Measurements from ENCODE around the gene NAXE.
"Not testable (repeated sequence)": the region's sequence is repeated elsewhere in the genome, so short reads cannot be mapped to it uniquely, and the experiment has no call there.

NAXE gene

DNA sequence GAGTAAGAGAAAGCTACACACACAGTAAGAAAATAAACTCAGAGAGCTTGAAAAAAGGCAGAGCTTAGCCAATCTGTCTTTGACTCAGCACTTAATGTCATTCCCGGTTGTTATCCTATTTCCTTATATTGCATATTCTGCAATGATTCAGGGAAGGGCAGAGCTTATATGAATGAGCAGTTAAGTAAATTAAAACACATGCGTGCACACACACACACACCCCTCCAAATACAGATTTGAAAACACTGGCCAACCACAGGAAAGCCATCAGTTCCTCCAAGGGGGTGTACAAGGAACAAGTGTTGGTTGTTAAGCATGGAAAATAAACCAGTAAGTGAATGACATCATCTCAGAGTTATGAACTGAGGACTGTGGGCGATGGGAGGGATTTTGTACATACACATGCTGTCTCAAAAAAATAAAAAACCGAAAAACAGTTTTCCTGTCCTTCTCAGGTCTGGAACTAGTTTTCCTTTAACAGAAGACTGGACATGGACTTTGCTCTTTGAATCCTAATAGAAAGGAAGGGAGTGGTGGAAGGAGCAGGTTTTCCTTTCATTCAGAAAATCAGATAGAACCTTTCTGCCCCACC is 20.2 kb upstream of the NAXE start:
- DNase-seq: no peak

DNA sequence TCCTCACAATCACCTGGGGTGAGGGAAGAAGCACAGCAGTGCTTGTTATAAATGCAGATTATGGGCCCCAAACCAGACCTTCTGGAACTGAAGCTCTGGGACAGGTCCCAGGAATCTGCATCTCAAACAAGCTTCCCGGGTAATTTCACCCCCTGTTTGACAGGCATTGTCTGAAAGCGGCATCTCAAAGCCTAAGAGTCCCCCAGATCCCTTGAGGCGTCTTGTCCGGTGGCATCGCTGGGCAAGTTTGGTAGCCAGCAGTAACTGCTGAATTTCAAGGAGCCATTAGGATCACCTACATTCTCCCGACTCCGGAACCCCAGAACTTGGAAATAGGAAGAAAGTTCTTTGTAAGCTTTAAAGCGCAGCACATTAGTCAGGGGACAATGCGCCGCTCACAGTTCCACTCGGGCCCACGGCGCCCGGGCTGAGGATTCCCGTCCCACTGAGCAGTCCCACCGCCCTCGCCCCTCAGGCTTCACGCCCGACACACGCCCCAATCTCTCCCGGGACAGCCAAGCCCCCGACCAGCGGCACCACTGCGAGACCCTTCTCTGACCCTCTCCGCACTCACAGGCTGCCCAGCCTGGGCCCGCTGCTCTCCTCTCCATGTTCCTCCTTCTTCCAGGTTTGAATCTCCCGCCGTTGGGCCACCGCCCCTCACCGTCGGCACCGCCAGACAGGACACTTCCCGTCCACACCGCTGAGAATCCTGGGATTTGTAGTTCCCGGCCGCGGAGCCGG is 19.5 kb upstream of the NAXE start, which contains the start of gene IQGAP3:
Gene IQGAP3, minus strand, starts transcription at position 647 of the 744 bp plus-strand sequence. Its CDS starts 36 bp downstream, at position 611.
- peak; percentile 64 to 76 for DNase-seq

DNA sequence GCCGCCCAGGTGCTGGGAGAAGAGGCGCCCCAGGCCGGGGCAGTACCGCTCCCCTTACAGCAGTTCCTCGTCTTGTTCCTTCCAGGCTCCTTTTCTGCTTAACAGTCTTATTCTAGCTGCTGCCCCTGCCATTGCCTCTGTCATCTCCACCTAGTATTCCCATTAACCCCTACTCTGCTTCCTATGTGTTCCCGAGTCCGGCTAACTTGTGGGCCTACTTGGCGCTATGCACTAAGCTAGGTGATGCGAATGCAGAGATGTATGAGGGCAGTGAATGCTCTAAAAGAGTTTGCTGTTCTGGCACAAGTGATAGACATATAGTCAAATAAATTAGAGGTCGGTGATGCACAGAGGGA is 18.9 kb upstream of the NAXE start:
- no peak for DNase-seq

DNA sequence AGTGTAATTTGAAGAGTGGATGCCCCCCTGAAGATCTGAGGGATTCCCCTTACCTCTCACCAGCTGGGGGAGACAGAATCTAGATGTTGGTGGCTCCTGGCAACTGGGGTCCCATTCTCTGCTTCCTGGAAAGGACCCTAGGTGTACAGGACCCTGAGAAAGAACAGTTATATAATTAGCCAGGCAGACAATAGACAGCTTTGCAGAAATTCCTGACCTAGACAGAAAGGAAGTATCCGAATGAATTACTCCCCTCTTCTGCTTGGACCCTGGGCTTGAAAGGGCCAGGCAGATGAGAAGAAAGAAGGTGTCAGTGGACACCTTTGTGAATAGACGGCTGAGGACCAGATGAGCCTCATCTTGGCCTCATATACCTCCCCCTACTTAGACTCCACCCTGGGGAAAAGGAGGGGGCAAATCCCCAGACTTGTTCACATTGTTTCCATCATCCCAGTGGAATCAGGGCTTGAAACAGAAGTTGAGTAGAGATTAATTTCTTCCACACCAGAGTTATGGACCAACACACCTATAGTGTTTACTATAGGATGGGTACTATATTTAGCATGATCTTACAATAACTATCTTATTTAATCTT is 17.4 kb upstream of the NAXE start:
- DNase-seq: no peak

DNA sequence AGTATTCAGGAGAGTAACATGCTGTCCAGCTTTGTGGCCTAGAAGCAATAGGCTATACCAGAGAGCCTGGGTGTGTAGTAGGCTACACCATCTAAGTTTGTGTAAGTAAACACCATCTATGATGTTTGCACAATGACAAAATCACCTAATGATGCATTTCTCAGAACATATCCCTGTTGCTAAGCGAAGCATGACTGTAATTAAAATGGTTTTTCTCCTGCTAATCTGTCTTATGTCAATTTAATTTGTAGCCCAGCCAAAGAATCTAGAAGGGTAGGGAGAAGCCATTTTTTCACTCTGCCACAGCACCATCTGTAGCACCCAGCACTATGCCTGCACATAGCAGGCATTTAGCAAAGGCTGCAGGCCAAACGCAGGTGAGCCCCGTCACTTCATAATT is 14.0 kb upstream of the NAXE start:
- DNase-seq: no peak

DNA sequence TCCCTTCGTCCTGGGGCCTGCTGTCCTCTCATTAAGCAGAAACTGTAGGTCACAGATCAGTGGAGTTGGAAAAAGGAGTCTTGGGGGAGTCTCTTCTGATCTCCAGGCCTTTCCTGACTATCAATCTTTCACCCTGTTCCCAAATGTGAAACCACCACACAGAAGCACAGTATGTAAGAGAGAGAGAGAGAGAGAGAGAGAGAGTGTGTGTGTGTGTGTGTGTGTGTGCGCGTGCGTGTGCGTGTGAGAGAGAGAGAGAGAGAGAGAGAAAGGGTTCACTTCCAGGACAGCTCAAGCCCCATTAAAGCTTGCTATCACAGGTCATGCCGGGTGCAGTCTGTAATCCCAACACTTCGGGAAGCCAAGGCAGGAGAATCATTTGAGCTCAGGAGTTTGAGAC is 13.5 kb upstream of the NAXE start:
- DNase-seq: no peak

DNA sequence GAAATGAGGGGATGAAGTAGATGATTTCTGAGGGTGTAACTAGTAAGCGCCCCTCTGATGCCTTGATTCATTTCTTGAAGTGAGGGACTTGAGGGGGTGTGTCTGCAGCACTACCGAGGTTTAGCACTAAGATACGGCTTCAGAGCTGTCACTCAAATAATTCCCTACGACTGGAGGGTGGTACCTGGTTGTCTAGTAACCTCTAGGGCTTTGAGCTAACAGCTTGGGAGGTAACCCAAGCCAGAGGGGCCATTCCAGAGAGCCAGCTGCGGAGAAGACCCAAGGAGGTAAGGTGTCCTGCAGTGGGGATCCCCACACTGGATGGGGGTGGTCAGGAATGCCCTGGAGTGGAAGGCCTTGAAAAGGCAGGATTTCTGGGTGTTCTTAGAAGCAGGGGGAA is 12.1 kb upstream of the NAXE start, which contains the start of gene TTC24:
Gene TTC24, plus strand, starts transcription at position 252 of the 400 bp plus-strand sequence. CDS start 1,642 bp downstream, outside the sequence.
- DNase-seq: no peak

DNA sequence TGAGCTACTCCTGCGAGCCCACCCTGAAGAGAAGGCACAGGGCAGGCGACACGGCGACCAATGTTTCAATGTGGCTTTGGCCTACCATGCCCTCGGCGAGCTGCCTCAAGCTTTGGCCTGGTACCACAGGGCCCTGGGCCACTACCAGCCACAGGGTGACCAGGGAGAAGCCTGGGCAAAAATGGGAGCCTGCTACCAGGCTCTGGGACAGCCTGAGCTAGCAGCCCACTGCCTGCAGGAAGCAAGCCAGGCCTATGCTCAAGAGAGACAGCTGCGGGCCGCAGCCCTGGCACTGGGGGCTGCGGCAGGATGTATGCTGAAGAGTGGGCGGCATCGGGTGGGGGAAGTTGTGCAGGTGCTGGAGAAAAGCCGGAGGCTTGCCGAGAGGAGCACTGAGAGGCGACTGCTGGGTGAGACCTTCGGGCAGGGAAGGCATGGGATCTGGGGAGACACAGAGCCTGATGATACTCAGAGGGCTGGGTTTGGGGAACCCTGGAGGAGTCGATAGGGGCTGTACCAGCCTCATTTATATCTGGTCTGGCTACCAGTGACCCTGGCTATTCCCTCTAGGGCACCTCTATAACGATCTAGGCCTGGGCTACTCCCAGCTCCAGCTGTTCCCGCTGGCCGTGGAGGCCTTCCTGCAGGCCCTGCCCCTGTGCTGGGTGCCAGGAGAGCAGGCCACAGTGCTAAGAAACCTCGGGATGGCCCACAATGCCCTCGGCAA is 9.8 kb upstream of the NAXE start:
- DNase-seq: no peak

DNA sequence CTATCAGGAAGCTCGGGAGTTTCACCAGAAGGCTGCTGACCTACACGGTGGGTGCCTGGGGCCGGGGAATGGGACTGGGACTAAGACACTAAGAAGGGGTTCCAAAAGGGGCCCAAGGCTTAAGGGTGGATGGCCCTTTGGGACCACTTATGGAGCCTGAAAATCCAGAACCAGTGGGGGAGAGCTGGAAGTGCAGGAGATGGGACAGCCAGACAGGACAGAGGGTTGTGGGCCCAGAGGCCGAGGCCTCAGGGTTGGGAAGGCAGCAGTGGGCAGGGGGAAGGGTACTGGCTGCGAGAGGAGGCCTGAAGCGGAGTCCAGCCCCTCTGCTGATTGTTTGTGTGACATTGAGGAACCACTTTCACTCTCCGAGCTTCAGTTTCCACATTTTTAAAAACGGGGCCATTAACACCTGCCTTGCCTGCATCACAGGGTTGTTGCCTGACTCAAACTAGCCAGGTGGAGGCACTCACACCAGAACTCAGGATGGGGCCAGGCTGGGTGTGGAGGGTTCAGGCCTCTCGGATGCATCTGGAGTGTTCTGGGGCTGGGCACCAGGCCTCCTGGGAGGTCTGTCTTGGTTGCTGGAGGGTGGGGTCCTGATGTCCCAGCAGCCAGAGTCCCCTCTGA is 9.1 kb upstream of the NAXE start:
- DNase-seq: no peak

DNA sequence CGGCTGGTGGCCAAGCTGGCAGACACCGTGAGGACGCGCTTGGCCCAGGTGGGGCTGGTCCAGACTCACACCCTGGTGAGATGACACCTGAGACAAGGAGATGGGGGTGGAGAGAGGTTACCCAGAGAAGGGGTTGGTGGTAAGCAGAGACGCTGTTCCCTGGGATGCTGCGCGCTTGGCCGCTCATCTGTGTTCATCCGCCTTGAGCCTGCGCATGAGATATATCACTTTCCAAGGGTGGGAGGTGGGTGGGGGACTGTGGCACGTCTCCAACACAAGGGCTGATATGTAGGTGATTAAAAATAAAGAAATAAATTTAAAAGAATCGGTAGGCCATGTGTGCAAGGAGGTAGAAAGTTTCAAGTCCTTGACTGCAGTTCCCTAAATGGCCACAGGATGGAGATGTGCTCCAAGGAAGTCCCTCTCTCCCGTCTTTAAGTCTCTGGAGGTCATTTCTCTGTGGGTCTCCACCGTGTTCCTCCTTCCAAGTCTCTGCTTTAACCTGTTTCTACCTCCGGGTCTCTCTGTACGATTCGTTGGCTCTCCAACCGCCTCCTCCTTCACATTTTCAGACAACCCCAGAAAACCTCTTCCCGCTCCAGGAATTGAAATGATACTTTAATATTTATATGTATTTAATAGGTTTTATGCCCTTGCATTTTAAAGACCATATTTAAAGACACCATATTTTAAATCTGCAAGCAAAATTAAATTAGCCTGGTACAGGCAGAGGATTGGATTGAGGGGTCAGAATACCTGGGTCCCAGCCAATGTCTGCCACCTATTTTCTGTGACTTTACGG is 7.6 kb upstream of the NAXE start:
- peak; percentile 25 to 68 for DNase-seq

DNA sequence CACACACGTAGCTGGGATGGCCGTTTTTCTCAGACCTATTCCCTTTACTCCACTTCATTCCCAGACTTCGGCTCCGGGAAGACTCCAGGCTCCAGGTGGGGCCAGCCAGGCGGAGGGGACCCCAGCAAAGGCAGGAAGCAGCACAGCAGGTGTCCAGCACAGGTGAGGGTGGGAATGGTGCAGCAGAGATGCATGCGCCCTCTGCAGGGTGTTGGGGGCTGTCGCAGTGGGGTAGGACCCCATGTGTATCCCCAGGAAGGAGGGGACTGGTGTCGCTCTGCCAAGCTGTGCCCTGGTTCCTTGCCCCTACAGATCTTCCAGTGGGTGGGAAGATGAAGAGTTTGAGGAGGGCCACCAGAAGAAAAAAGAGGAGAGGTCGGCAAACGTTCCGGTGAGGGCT is 6.8 kb upstream of the NAXE start:
- peak in 1 of 2 experiments; percentile 23 for DNase-seq

DNA sequence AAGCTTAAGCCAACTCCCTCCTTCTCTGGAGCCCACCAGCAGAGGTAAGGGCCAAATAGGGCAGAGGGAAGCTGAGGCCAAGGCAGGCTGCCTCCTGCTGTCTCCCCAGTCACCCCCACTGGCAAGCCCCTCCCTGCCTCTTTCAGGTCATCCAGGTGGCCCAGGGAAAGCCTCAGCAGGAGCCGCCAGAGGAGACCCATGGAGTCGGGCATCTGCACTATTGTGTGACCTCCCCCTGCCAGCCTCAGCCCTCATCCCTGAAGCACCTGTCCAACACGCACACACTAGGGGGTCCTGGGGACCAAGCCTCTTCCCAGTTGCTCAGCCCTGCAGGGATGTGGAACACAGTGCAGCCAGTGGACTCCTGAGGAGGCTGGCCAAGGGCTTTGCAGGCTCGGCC is 5.3 kb upstream of the NAXE start:
- no peak for DNase-seq

DNA sequence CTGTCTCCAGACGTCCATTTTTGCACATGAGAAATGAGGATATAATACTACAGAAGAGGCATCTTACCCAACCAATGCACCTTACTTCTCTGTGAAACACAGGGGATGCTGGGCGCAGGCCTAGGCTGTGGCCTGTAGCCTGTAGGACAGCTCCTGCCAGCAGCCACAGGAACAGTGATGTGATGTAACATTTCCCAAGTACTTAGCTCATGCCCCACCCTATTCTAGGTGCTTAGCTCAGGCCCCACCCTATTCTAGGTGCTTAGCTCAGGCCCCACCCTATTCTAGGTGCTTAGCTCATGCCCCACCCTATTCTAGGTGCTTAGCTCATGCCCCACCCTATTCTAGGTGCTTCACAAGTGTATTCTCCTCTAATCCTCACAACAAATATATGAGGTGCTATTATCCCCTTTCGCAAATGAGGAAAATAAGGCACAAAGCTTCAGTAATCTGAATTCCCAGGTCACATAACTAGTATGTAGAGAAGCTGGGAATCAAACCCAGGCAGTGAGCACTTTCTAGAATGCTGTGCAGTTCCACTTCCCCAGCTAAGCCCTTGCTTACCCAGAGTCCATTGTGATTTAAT is 4.6 kb upstream of the NAXE start:
- DNase-seq: no peak

DNA sequence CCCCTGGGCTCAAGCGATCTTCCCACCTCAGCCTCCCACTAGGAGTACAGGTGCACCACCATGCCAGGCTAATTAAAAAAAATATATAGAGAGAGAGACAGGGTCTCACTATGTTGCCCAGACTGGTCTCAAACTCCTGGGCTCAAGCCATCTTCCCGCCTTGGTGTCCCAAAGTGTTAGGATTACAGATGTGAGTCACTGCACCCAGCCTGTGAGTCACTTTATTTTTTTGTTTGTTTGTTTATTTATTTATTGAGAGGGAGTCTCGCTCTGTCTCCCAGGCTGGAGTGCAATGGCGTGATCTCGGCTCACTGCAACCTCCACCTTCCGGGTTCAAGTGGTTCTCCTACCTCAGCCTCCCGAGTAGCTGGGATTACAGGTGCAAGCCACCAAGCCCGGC is 3.6 kb upstream of the NAXE start:
- not testable (repeated sequence) for DNase-seq

DNA sequence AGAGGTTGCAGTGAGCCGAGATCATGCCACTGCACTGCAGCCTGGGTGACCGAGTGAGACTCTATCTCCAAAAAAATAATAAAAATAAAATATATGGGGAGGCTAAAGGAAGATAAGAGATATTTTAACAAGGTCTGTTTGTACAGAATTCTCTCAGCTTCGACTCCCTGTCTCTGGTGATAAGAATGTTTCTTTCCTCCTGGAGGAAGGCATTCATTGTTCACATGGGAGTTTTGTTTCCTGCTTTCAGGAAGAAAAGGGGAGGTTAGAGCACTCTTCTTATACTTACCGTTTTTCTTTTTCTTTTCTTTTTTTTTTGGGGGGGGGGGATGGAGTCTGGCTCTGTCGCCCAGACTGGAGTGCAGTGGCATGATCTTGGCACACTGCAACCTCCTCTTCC is 2.0 kb upstream of the NAXE start:
- DNase-seq: no peak

DNA sequence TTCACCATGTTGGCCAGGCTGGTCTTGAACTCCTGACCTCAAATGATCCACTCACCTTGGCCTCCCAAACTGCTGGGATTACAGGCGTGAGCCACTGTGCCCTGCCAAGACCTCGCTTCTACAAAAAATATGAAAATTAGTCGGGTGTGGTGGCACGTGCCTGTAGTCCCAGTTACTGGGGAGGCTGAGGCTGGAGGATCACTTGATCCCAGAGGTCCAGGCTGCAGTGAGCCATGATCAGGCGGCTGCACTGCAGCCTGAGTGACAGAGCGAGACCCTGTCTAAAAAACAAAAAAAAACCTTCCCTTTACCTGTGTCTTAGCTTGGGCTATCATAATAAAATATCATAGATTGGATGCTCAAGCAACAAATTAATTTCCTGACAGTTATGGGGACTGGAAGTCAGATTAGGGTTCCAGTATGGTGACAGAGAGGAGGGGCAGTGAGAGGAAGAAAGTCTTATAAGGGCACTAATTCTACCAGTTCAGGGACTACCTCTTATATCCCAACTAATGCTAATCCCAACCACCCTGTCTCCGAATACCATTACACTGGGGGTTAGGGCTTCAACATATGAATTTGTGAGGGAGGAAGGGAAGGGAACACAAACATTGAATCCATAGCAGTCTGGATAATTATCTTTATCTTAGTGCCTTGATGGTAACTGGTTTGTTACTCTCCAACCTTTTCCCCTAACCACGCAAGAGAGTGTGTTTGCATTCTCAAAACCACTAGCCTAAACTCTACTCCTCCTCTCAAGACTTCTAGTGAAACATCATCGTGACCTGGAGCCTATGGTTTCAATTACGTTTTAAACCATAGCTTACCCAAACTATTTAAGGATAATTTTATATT is 1.0 kb upstream of the NAXE start:
- no peak for DNase-seq

DNA sequence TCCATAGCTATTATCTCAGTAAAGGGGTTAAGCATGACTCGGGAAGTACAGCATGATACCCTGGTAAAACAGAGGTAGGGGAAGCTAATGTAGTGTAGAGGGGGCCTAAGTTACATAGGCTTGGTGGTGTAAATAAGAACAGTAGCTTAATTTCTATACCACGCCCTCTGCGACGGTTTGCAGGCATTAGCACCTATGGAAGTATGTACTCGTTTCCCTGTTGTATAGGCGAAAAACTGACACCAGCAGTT is 470 bp upstream of the NAXE start:
- no peak for DNase-seq

DNA sequence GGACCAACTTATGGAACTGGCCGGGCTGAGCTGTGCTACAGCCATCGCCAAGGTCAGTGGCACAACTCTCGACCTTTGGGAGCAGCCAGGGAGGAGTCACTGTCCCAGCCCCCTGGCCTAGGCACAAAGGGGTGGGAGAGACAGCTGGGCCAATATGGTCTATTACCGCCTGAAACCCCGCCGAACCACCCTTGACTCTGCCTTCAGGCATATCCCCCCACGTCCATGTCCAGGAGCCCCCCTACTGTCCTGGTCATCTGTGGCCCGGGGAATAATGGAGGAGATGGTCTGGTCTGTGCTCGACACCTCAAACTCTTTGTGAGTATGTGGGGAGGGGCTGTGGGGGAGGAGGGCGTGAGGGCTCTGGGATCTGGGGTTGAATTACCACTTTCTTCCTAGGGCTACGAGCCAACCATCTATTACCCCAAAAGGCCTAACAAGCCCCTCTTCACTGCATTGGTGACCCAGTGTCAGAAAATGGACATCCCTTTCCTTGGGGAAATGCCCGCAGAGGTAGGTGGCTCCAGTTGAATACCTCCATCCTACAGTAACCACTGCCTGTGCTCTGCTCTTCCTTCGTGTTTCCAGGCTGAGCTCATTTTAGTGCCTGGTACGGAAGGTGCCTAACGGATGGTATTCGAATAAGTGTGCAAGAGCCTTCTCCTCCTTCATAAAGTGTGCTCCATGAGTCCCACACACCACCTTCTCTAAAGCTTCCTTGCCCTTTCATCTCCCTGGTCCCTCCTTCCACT is 758 bp downstream of the NAXE start:
- no peak for DNase-seq

DNA sequence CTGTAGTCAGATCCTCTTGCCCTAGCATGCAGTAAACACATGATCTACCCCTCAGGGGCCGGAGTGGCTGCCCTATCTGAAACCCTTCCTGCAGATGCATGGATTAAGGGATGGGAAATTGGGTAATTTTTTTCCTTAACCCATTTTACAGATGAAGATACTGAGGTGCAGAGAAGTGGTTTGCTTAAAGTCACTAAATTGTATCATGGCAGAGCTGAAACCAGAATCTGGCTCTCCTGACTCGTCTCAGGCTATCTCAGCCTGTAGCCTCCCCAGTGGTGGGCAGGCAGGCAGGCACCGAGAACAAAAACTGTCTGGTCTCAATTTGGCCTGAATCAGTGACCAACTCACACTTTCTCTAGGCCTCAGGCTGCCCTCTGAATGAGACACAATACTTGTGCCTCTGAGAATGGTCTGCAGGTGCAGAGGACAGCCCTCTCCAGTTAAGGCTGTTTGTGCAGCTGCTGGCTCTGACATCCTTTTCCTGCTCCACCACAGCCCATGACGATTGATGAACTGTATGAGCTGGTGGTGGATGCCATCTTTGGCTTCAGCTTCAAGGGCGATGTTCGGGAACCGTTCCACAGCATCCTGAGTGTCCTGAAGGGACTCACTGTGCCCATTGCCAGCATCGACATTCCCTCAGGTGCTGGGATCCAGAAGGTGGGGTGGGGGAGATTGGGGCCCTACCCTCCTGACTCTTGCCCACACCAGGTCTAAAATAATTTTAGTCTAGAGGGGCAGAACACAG is 1.5 kb downstream of the NAXE start:
- no peak for DNase-seq

DNA sequence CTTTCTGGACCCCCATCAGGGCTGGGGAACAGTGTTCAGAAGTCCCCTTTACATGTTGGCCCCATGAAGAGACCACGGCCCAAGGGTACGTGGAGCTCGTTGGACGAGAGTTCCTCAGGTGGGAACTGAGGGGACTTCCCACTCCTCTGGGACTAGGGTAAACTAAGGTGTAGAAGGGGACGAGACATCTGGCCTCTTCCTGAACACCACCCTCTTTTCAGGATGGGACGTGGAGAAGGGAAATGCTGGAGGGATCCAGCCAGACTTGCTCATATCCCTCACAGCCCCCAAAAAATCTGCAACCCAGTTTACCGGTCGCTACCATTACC is 2.0 kb downstream of the NAXE start:
- no peak for DNase-seq

Data from NCI-H1930 (cell line).